Measurements from ENCODE around the gene ZNF217.
"Not testable (repeated sequence)": the region's sequence is repeated elsewhere in the genome, so short reads cannot be mapped to it uniquely, and the experiment has no call there.

The ZNF217 gene

DNA sequence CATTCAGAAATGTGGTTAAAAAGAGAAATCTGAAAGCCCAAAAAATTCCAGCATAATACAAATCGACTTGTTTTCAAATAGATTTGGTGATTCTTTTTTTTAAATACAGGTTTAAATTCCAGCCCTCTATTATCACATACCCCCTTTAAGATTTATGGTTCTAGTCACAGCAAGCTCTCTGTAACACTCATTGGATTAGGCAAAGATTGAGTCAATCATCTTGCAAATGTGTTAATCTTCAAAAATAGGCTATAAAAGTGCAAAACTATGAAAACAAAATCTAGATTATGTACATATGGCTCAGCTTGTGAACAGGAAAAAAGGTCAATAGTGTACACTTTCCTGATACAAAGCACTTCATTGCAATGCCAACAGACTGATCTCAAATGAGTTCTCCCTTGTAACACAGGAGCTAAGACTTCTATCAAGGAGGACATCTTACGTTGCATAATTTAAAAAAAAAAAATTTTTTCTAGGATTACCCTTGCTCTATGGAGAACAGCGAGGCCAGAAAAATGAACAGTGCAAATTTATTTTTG lies 26.2 kb downstream of the ZNF217 start:
- Histone ChIP-seq H3K4me2 (ENCODE audit: low read length) (no peak overlapping the region), H3K79me2 (ENCODE audit: insufficient read depth, low read length) (peaks cover 12% of the 10 kb centered on the region), H3K9me2 (ENCODE audit: low read depth, low read length) (no peaks in the 10 kb centered on the region), H3K9ac (ENCODE audit: low read length) (no peak overlapping the region), H3F3A (ENCODE audit: insufficient read depth, low read length) (no peaks in the 10 kb centered on the region; the same call in none of the 2 replicates), H3K36me3 (ENCODE audit: insufficient read depth, low read length) (peaks cover 77% of the 10 kb centered on the region), H3K9me3 (ENCODE audit: low read length) (no peaks in the 10 kb centered on the region), H4K20me1 (ENCODE audit: insufficient read depth, low read length) (no peaks in the 10 kb centered on the region), H3K27me3 (ENCODE audit: insufficient read depth, low read length) (no peaks in the 10 kb centered on the region), H3K4me3 (ENCODE audit: low read depth, low read length, poor library complexity, severe bottlenecking) (no peak overlapping the region), H3K27ac (ENCODE audit: low read depth, low read length, poor library complexity, severe bottlenecking) (no peak overlapping the region), H3K4me1 (ENCODE audit: insufficient read depth, low read length, severe bottlenecking) (no peaks in the 10 kb centered on the region), H2AFZ (ENCODE audit: low read length) (no peak overlapping the region)
- no peak for TF ChIP-seq EZH2 (IDR thresholded peaks at IDR 0.05; ENCODE audit: borderline replicate concordance, low read length)
- TF ChIP-seq, protein P1, sequence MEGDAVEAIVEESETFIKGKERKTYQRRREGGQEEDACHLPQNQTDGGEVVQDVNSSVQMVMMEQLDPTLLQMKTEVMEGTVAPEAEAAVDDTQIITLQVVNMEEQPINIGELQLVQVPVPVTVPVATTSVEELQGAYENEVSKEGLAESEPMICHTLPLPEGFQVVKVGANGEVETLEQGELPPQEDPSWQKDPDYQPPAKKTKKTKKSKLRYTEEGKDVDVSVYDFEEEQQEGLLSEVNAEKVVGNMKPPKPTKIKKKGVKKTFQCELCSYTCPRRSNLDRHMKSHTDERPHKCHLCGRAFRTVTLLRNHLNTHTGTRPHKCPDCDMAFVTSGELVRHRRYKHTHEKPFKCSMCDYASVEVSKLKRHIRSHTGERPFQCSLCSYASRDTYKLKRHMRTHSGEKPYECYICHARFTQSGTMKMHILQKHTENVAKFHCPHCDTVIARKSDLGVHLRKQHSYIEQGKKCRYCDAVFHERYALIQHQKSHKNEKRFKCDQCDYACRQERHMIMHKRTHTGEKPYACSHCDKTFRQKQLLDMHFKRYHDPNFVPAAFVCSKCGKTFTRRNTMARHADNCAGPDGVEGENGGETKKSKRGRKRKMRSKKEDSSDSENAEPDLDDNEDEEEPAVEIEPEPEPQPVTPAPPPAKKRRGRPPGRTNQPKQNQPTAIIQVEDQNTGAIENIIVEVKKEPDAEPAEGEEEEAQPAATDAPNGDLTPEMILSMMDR (IDR thresholded peaks at IDR 0.05; ENCODE audit: low read length): no peak

DNA sequence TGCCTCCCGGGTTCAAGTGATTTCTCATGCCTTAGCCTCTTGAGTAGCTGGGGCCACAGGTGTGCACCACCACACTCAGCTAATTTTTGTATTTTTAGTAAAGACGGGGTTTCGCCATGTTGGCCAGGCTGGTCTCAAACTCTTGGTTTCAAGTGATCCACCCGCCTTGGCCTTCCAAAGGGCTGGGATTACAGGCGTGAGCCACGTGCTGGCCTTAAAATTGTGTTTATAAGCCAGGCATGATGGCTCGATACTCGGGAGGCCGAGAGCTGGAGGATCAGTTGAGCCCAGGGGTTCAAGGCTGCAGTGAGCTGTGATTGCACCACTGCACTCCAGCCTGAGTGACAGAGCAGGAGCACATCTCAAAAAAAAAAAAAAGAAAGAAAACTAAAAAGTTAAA lies 27.0 kb downstream of the ZNF217 start:
- not testable (repeated sequence) for H3K9me2 ChIP-seq (ENCODE audit: low read depth, low read length); H4K20me1 ChIP-seq (ENCODE audit: insufficient read depth, low read length); H3K9me3 ChIP-seq (ENCODE audit: low read length); H3K4me1 ChIP-seq (ENCODE audit: insufficient read depth, low read length, severe bottlenecking); H3K4me2 ChIP-seq (ENCODE audit: low read length); H3K79me2 ChIP-seq (ENCODE audit: insufficient read depth, low read length); H3K9ac ChIP-seq (ENCODE audit: low read length); H3K27ac ChIP-seq (ENCODE audit: low read depth, low read length, poor library complexity, severe bottlenecking); H3K4me3 ChIP-seq (ENCODE audit: low read depth, low read length, poor library complexity, severe bottlenecking); H3K27me3 ChIP-seq (ENCODE audit: insufficient read depth, low read length); H3F3A ChIP-seq (ENCODE audit: insufficient read depth, low read length); H2AFZ ChIP-seq (ENCODE audit: low read length)
- H3K36me3 ChIP-seq (ENCODE audit: insufficient read depth, low read length): peaks cover 69% of the 10 kb centered on the region

- Histone ChIP-seq H3K4me2 (ENCODE audit: low read length) (no peak overlapping the region), H3K9me2 (ENCODE audit: low read depth, low read length) (no peaks in the 10 kb centered on the region), H3K4me3 (ENCODE audit: low read depth, low read length, poor library complexity, severe bottlenecking) (no peak overlapping the region), H3F3A (ENCODE audit: insufficient read depth, low read length) (no peaks in the 10 kb centered on the region; the same call in none of the 2 replicates), H3K27ac (ENCODE audit: low read depth, low read length, poor library complexity, severe bottlenecking) (no peak overlapping the region), H3K9me3 (ENCODE audit: low read length) (no peaks in the 10 kb centered on the region), H3K4me1 (ENCODE audit: insufficient read depth, low read length, severe bottlenecking) (no peaks in the 10 kb centered on the region), H4K20me1 (ENCODE audit: insufficient read depth, low read length) (no peaks in the 10 kb centered on the region), H3K36me3 (ENCODE audit: insufficient read depth, low read length) (peaks cover 55% of the 10 kb centered on the region), H3K27me3 (ENCODE audit: insufficient read depth, low read length) (no peaks in the 10 kb centered on the region), H2AFZ (ENCODE audit: low read length) (no peak overlapping the region), H3K9ac (ENCODE audit: low read length) (no peak overlapping the region), H3K79me2 (ENCODE audit: insufficient read depth, low read length) (peaks cover 3% of the 10 kb centered on the region; the same call in 1 of the 2 replicates)
- TF ChIP-seq, protein P1 (IDR thresholded peaks at IDR 0.05; ENCODE audit: low read length): no peak
- no peak for TF ChIP-seq EZH2 (IDR thresholded peaks at IDR 0.05; ENCODE audit: borderline replicate concordance, low read length)
Observed at GRCh38 chr20:53565254-53565653, 28.4 kb downstream of the ZNF217 start.

- not testable (repeated sequence) for H4K20me1 ChIP-seq (ENCODE audit: insufficient read depth, low read length); H3K79me2 ChIP-seq (ENCODE audit: insufficient read depth, low read length); H2AFZ ChIP-seq (ENCODE audit: low read length); H3K4me3 ChIP-seq (ENCODE audit: low read depth, low read length, poor library complexity, severe bottlenecking); H3K27me3 ChIP-seq (ENCODE audit: insufficient read depth, low read length); H3K9me2 ChIP-seq (ENCODE audit: low read depth, low read length); H3K9me3 ChIP-seq (ENCODE audit: low read length); H3F3A ChIP-seq (ENCODE audit: insufficient read depth, low read length); H3K4me1 ChIP-seq (ENCODE audit: insufficient read depth, low read length, severe bottlenecking); H3K9ac ChIP-seq (ENCODE audit: low read length); H3K4me2 ChIP-seq (ENCODE audit: low read length); H3K27ac ChIP-seq (ENCODE audit: low read depth, low read length, poor library complexity, severe bottlenecking)
- peaks cover 31% of the 10 kb centered on the region for H3K36me3 ChIP-seq (ENCODE audit: insufficient read depth, low read length)
Observed at GRCh38 chr20:53562104-53562764, 31.4 kb downstream of the ZNF217 start.
